HepG2 (cell line): ENCODE results near the gene CPNE5. TPM values are rescaled to one million over a fixed set of nuclear protein-coding genes. Genes with fewer than 3 reads are reported as not detected.

Experiments used
- ATAC-seq: fragments of 200-7000 bp; cut with Tn5 transposase; 3 replicates; pipeline ENCODE4 v1.9.1; 2020; ENCODE audit warnings: mild to moderate bottlenecking, moderate library complexity
- BruUV-seq: library from RNA; stranded (reverse); fragments of 400-500 nt; replicated peaks from 2 replicates; lab custom pipeline; 2021; lab: Mats Ljungman, UMichigan
- CTCF ChIA-PET: fragments of 300-600 bp; formaldehyde crosslinking; extraction: SDS; loops from one replicate; lab custom pipeline; 2021; ENCODE audit warnings: low total read pairs, inconsistent platforms, low intra/inter-chr PET ratio; lab: Yijun Ruan, JAX
- POLR2A ChIA-PET: fragments of 350-600 bp; sonication (Branson Sonifier 250); formaldehyde crosslinking; loops from one replicate; lab custom pipeline; 2020; ENCODE audit warnings: antibody characterized with exemption, inconsistent platforms; lab: Yijun Ruan, JAX
- DNase-seq: peaks from one replicate; pipeline ENCODE4 v3.0.0-alpha.2; 2015; ENCODE audit warnings: low spot score
- FAIRE-seq: peaks from 3 replicates; lab custom pipeline; 2011; peaks lifted over from hg19 to GRCh38; lab: Jason Lieb, UNC
- H2AFZ ChIP-seq: one replicate; pipeline ENCODE4 v1.6.1; 2011; ENCODE audit warnings: low read length, inconsistent platforms
- H3K27ac ChIP-seq: fragments of 300-600 bp; 3 replicates; pipeline ENCODE4 v1.8.0; 2011; ENCODE audit warnings: mixed run types, mild to moderate bottlenecking, mixed read lengths, low read length, inconsistent platforms; ENCODE audit not compliant: insufficient read depth; ENCODE audit errors: extremely low read length
- H3K27me3 ChIP-seq, 2 experiments: fragments of 200-600 bp in 1 of 2; 2 replicates in 1 of 2; 3 replicates in 1 of 2; pipeline versions ENCODE4 v1.6.0 to v1.8.0; 2011; ENCODE audit warnings: low read length in 2 of 2, mild to moderate bottlenecking in 2 of 2, moderate library complexity in 2 of 2, inconsistent platforms in 1 of 2; ENCODE audit not compliant: insufficient read depth in 2 of 2, control insufficient read depth in 1 of 2
- H3K36me3 ChIP-seq, 2 experiments: fragments of 200-600 bp in 1 of 2; replicated peaks in 1 of 2; 2 replicates in 1 of 2; 3 replicates in 1 of 2; pipeline versions ENCODE4 v1.5.1 to v1.8.0; 2011; ENCODE audit warnings: low read length in 2 of 2, inconsistent platforms in 1 of 2; ENCODE audit not compliant: insufficient read depth in 2 of 2, control insufficient read depth in 1 of 2
- H3K4me1 ChIP-seq: 2 replicates; pipeline ENCODE4 v1.5.1; 2012; ENCODE audit warnings: low read length, inconsistent platforms; ENCODE audit not compliant: insufficient read depth
- H3K4me2 ChIP-seq: 2 replicates; pipeline ENCODE4 v1.6.0; 2011; ENCODE audit warnings: low read depth, low read length, inconsistent platforms
- H3K4me3 ChIP-seq, 3 experiments: fragments of 200-600 bp in 1 of 3; sonication (generic), shearing (Covaris generic) in 1 of 3; replicated peaks in 1 of 3; 2 replicates each; pipeline ENCODE4 v1.5.1; 2011 to 2016; ENCODE audit warnings: low read length in 3 of 3, inconsistent platforms in 2 of 3, low read depth in 2 of 3, mild to moderate bottlenecking in 2 of 3, control low read depth in 1 of 3, mixed read lengths in 1 of 3; ENCODE audit not compliant: insufficient read depth in 1 of 3
- H3K79me2 ChIP-seq: one replicate; pipeline ENCODE4 v1.6.1; 2011; ENCODE audit warnings: low read length, inconsistent platforms; ENCODE audit not compliant: insufficient read depth
- H3K9ac ChIP-seq: 2 replicates; pipeline ENCODE4 v1.6.0; 2011; ENCODE audit warnings: mild to moderate bottlenecking, low read depth, low read length, inconsistent platforms; ENCODE audit not compliant: insufficient read depth
- H3K9me3 ChIP-seq: 2 replicates; pipeline ENCODE4 v1.5.1; 2012; ENCODE audit warnings: mild to moderate bottlenecking, low read length
- H4K20me1 ChIP-seq: 2 replicates; pipeline ENCODE4 v1.6.0; 2011; ENCODE audit warnings: inconsistent platforms, mild to moderate bottlenecking, low read length, moderate library complexity; ENCODE audit not compliant: insufficient read depth
- ATM ChIP-seq: fragments of 450-650 bp; IDR thresholded peaks from 2 replicates; pipeline ENCODE4 v1.7.1; 2017; ENCODE audit warnings: mild to moderate bottlenecking, borderline replicate concordance
- ELF4 ChIP-seq: sonication (generic); formaldehyde crosslinking; IDR thresholded peaks from 2 replicates; pipeline ENCODE4 v1.5.0; 2020; ENCODE audit warnings: missing genetic modification reagents, mild to moderate bottlenecking, moderate library complexity, borderline replicate concordance
- FOXK1 ChIP-seq: sonication (generic); formaldehyde crosslinking; IDR thresholded peaks from 2 replicates; pipeline ENCODE4 v1.4.0; 2020; ENCODE audit warnings: low read depth, missing genetic modification reagents, borderline replicate concordance
- GZF1 ChIP-seq: sonication (generic); formaldehyde crosslinking; IDR thresholded peaks from 2 replicates; pipeline ENCODE4 v1.5.1; 2020; ENCODE audit warnings: mild to moderate bottlenecking, missing genetic modification reagents
- HIVEP1 ChIP-seq: sonication (generic); formaldehyde crosslinking; IDR thresholded peaks from 2 replicates; pipeline ENCODE4 v1.4.0; 2020; ENCODE audit warnings: mild to moderate bottlenecking, missing genetic modification reagents
- IRX3 ChIP-seq: sonication (generic); formaldehyde crosslinking; IDR thresholded peaks from 2 replicates; pipeline ENCODE4 v1.8.1; 2023; ENCODE audit warnings: mild to moderate bottlenecking, low read depth, missing genetic modification reagents, borderline replicate concordance
- KDM4B ChIP-seq: sonication (generic); formaldehyde crosslinking; IDR thresholded peaks from 2 replicates; pipeline ENCODE4 v1.4.0; 2020; ENCODE audit warnings: missing genetic modification reagents
- PCBP1 ChIP-seq: fragments of 200-400 bp; formaldehyde crosslinking; IDR thresholded peaks from 2 replicates; pipeline ENCODE4 v1.6.1; 2017; ENCODE audit warnings: mild to moderate bottlenecking, low read depth, low read length, borderline replicate concordance
- SETDB1 ChIP-seq: sonication (generic); formaldehyde crosslinking; IDR thresholded peaks from 2 replicates; pipeline ENCODE4 v1.5.1; 2020; ENCODE audit warnings: missing genetic modification reagents, mild to moderate bottlenecking, borderline replicate concordance
- ZBTB38 ChIP-seq: sonication (generic); formaldehyde crosslinking; IDR thresholded peaks from 2 replicates; pipeline ENCODE4 v1.5.1; 2020; ENCODE audit warnings: mild to moderate bottlenecking, missing genetic modification reagents
- ZNF12 ChIP-seq: sonication (generic); formaldehyde crosslinking; IDR thresholded peaks from 2 replicates; pipeline ENCODE4 v1.5.0; 2020; ENCODE audit warnings: missing genetic modification reagents
- ZNF30 ChIP-seq: sonication (generic); formaldehyde crosslinking; IDR thresholded peaks from 2 replicates; pipeline ENCODE4 v1.5.0; 2020; ENCODE audit warnings: mild to moderate bottlenecking, missing genetic modification reagents
- ZNF329 ChIP-seq: sonication (generic); formaldehyde crosslinking; IDR thresholded peaks from 2 replicates; pipeline ENCODE4 v1.9.0; 2021; ENCODE audit warnings: low read depth, mild to moderate bottlenecking, missing genetic modification reagents
- ZNF431 ChIP-seq: sonication (generic); formaldehyde crosslinking; IDR thresholded peaks from 2 replicates; pipeline ENCODE4 v1.9.0; 2022; ENCODE audit warnings: missing genetic modification reagents, low read depth, mild to moderate bottlenecking, borderline replicate concordance
- ZNF598 ChIP-seq: sonication (generic); formaldehyde crosslinking; IDR thresholded peaks from 2 replicates; pipeline ENCODE4 v1.5.1; 2020; ENCODE audit warnings: mild to moderate bottlenecking, missing genetic modification reagents, borderline replicate concordance
- WGBS: methylation state at CpG from one replicate; pipeline ENCODE4 v1.1.6; 2017; ENCODE audit warnings: low lambda C conversion rate; 5-methylcytosine and 5-hydroxymethylcytosine counted together
- in situ Hi-C: cut with HindIII; loops from 2 replicates; pipeline ENCODE4 v1.10.0; 2017; ENCODE audit warnings: low pct_unique_long_range_greater_than_20kb; ENCODE audit not compliant: extremely low pct_ligation_motif_present
- intact Hi-C: fragments of 100-400 bp; cut with micrococcal nuclease; formaldehyde crosslinking; loops from one replicate; pipeline ENCODE4 v1.10.0; 2022; ENCODE audit not compliant: unreplicated experiment
- polyA plus RNA-seq, 8 experiments: library from polyadenylated mRNA; depleted of rRNA in 3 of 8; stranded (reverse) in 7 of 8; unstranded in 1 of 8; fragments of >200 nt; fragmentation: Illumina TruSeq in 4 of 8; extraction: Trizol in 4 of 8; gene quantifications; 2 replicates each; pipeline versions ENCODE4 v1.2.1 to v1.2.3, GENCODE V29; 2011 to 2016; ENCODE audit warnings: low read depth in 4 of 8, missing spikeins in 1 of 8, mixed read lengths in 1 of 8; ENCODE audit not compliant: insufficient read depth in 1 of 8
- total RNA-seq, 5 experiments: library from RNA; depleted of rRNA; stranded (reverse); fragments of >200 nt; fragmentation: Illumina TruSeq; extraction: Trizol; gene quantifications; 2 replicates each; pipeline ENCODE4 v1.2.3, GENCODE V29; 2016; ENCODE audit warnings: low read depth in 1 of 5
- TF ChIP-seq, protein P1 (sequence below): sonication (generic); IDR thresholded peaks from 2 replicates; pipeline ENCODE4 v1.6.1; 2016; ENCODE audit warnings: low read depth, borderline replicate concordance

CPNE5 gene
- total and polyA plus RNA-seq, 2 of the 13 experiments (the other 11 are each of a cell fraction or from before 2014, with no cell fraction given), result 0.16 TPM; not detected in 1

GRCh38 chr6:36791521-36792135 lies 47.6 kb downstream of the CPNE5 start:
- Histone ChIP-seq H2AFZ (no peak overlapping the region), H3K9ac (no peak overlapping the region), H3K4me2 (no peak overlapping the region), H3K27ac (no peak overlapping the region), H3K4me1 (no peaks in the 10 kb centered on the region), H3K4me3 (no peak overlapping the region), H3K9me3 (no peaks in the 10 kb centered on the region), H4K20me1 (no peaks in the 10 kb centered on the region), H3K27me3 (peaks cover 14 to 79% of the 10 kb centered on the region in 2 experiments; a peak in 4 of 5 replicates), H3K79me2 (no peaks in the 10 kb centered on the region), H3K36me3 (no peaks in the 10 kb centered on the region)
- in situ Hi-C loops (no loop called here), intact Hi-C loops (no loop called here)
- DNase-seq (no peak), FAIRE-seq (no peak), ATAC-seq (no peak)
- 35% methylated on average over 8 of the region's 10 CpGs for WGBS
- ChIA-PET CTCF (no interaction called here), POLR2A (no interaction called here)
- TF ChIP-seq IRX3 (no peak), PCBP1 (no peak), ELF4 (no peak), ZNF329 (CRISPR knock-in tag) (no peak), ZNF30 (CRISPR knock-in tag) (no peak), GZF1 (CRISPR knock-in tag) (no peak), ZBTB38 (CRISPR knock-in tag) (no peak), HIVEP1 (CRISPR knock-in tag) (no peak), SETDB1 (CRISPR knock-in tag) (no peak), ATM (no peak), KDM4B (CRISPR knock-in tag) (no peak), FOXK1 (no peak), ZNF598 (CRISPR knock-in tag) (no peak), ZNF12 (CRISPR knock-in tag) (no peak), ZNF431 (no peak)
- TF ChIP-seq, protein P1, sequence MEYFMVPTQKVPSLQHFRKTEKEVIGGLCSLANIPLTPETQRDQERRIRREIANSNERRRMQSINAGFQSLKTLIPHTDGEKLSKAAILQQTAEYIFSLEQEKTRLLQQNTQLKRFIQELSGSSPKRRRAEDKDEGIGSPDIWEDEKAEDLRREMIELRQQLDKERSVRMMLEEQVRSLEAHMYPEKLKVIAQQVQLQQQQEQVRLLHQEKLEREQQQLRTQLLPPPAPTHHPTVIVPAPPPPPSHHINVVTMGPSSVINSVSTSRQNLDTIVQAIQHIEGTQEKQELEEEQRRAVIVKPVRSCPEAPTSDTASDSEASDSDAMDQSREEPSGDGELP, result no peak
- BruUV-seq, result no TSS peak
